BJ (cell line): Measurements from ENCODE around the gene ADARB2. TPM values are rescaled to one million over a fixed set of nuclear protein-coding genes. Genes with fewer than 3 reads are reported as not detected.

Source experiments
- CTCF ChIA-PET: fragments of 350-600 bp; formaldehyde crosslinking; extraction: SDS; loops from one replicate; lab custom pipeline; 2021; ENCODE audit warnings: antibody characterized with exemption, inconsistent platforms; lab: Yijun Ruan, JAX
- POLR2A ChIA-PET: fragments of 300-600 bp; sonication (Branson Sonifier 250); formaldehyde crosslinking; extraction: SDS; loops from one replicate; lab custom pipeline; 2021; ENCODE audit warnings: antibody characterized with exemption; lab: Charles Lee
- DNase-seq: peaks from one replicate; pipeline ENCODE4 v3.0.0-alpha.2; 2011; ENCODE audit warnings: low read depth
- H3K27me3 ChIP-seq: 2 replicates; pipeline ENCODE4 v1.6.0; 2011; ENCODE audit warnings: low read length; ENCODE audit not compliant: control insufficient read depth, insufficient read depth
- H3K36me3 ChIP-seq: 2 replicates; pipeline ENCODE4 v1.5.1; 2011; ENCODE audit warnings: low read length; ENCODE audit not compliant: control insufficient read depth, insufficient read depth
- H3K4me3 ChIP-seq: 2 replicates; pipeline ENCODE4 v1.5.1; 2011; ENCODE audit warnings: low read depth, mild to moderate bottlenecking, control low read depth, low read length
- CTCF ChIP-seq: IDR thresholded peaks from 2 replicates; pipeline ENCODE4 v1.5.1; 2011; ENCODE audit warnings: low read depth, mild to moderate bottlenecking, control low read depth, inconsistent platforms, low read length, moderate library complexity; ENCODE audit not compliant: insufficient read depth
- polyA plus RNA-seq: library from polyadenylated mRNA; depleted of rRNA; stranded (reverse); fragments of >200 nt; gene quantifications from 2 replicates; pipeline ENCODE4 v1.2.3, GENCODE V29; 2011

ADARB2 gene
- polyA plus RNA-seq, 1 experiment, result not detected

GRCh38 chr10:1473874-1474273, 263.5 kb downstream of the ADARB2 start:
- CTCF ChIA-PET, result no interaction called here
- TF ChIP-seq CTCF, result no peak

GRCh38 chr10:1472178-1472958, 265.0 kb downstream of the ADARB2 start:
- POLR2A ChIA-PET, result no interaction called here
- H3K36me3 ChIP-seq, result no peaks in the 10 kb centered on the region
- H3K4me3 ChIP-seq, result no peak overlapping the region
- no peak for TF ChIP-seq CTCF
- H3K27me3 ChIP-seq, result no peaks in the 10 kb centered on the region
- CTCF ChIA-PET, result no interaction called here
- DNase-seq, result no peak

More at GRCh38 chr10:1473874-1474273, 263.5 kb downstream of the ADARB2 start:
- no peak overlapping the region for H3K4me3 ChIP-seq
- H3K27me3 ChIP-seq, result no peaks in the 10 kb centered on the region
- DNase-seq, result no peak
- POLR2A ChIA-PET, result no interaction called here
- no peaks in the 10 kb centered on the region for H3K36me3 ChIP-seq

- no peaks in the 10 kb centered on the region for H3K27me3 ChIP-seq
- POLR2A ChIA-PET, result no interaction called here
- no peaks in the 10 kb centered on the region for H3K36me3 ChIP-seq
- no peak for DNase-seq
- TF ChIP-seq CTCF, result no peak
- H3K4me3 ChIP-seq, result no peak overlapping the region
- CTCF ChIA-PET, result no interaction called here
Observed at GRCh38 chr10:1468811-1469210, 268.5 kb downstream of the ADARB2 start.

- ChIA-PET POLR2A (no interaction called here), CTCF (no interaction called here)
- H3K4me3 ChIP-seq, result no peak overlapping the region
- H3K27me3 ChIP-seq, result no peaks in the 10 kb centered on the region
- TF ChIP-seq CTCF, result no peak
- no peak for DNase-seq
- H3K36me3 ChIP-seq, result no peaks in the 10 kb centered on the region
Observed at GRCh38 chr10:1467334-1468076, 269.8 kb downstream of the ADARB2 start.

GRCh38 chr10:1465993-1466764, 271.1 kb downstream of the ADARB2 start:
- no peaks in the 10 kb centered on the region for H3K27me3 ChIP-seq
- no peak overlapping the region for H3K4me3 ChIP-seq
- no peak for DNase-seq
- H3K36me3 ChIP-seq, result no peaks in the 10 kb centered on the region
- POLR2A ChIA-PET, result no interaction called here
- no peak for TF ChIP-seq CTCF
- CTCF ChIA-PET, result no interaction called here
